Liver (tissue), 9 donors: Measurements from ENCODE around the gene FRS3. TPM values are rescaled to one million over a fixed set of nuclear protein-coding genes. Genes with fewer than 3 reads are reported as not detected.

Source experiments
- DNase-seq: peaks from one replicate; pipeline ENCODE4 v3.0.0-alpha.2; 2017; ENCODE audit warnings: low spot score
- H3K27ac ChIP-seq, 2 donors: one replicate each; pipeline ENCODE4 v1.7.0; 2013; ENCODE audit warnings: inconsistent platforms in 2 of 2, low read length in 2 of 2, control low read depth in 1 of 2, low read depth in 1 of 2, mild to moderate bottlenecking in 1 of 2
- H3K27me3 ChIP-seq, 4 donors: one replicate each; pipeline versions ENCODE4 v1.6.1 to v1.7.0; 2013; ENCODE audit warnings: low read length in 3 of 4, inconsistent platforms in 1 of 4, mild to moderate bottlenecking in 1 of 4, moderate library complexity in 1 of 4; ENCODE audit not compliant: control insufficient read depth in 4 of 4, insufficient read depth in 4 of 4
- H3K36me3 ChIP-seq, 4 donors: one replicate each; pipeline versions ENCODE4 v1.6.1 to v1.7.0; 2013; ENCODE audit warnings: low read length in 3 of 4, mild to moderate bottlenecking in 3 of 4, low read depth in 1 of 4, moderate library complexity in 1 of 4; ENCODE audit not compliant: control insufficient read depth in 4 of 4, insufficient read depth in 3 of 4
- H3K4me1 ChIP-seq, 4 donors: one replicate each; pipeline versions ENCODE4 v1.6.1 to v1.7.0; 2013; ENCODE audit warnings: low read length in 3 of 4, mild to moderate bottlenecking in 3 of 4, moderate library complexity in 1 of 4; ENCODE audit not compliant: control insufficient read depth in 4 of 4, insufficient read depth in 4 of 4
- H3K4me3 ChIP-seq, 3 donors: one replicate each; pipeline versions ENCODE4 v1.6.1 to v1.7.0; 2013; ENCODE audit warnings: low read length in 3 of 3, control low read depth in 1 of 3, low read depth in 1 of 3, mild to moderate bottlenecking in 1 of 3
- H3K9ac ChIP-seq, 2 donors: one replicate each; pipeline ENCODE4 v1.7.0; 2013; ENCODE audit warnings: low read length in 2 of 2, mild to moderate bottlenecking in 2 of 2, moderate library complexity in 2 of 2, control low read depth in 1 of 2, low read depth in 1 of 2
- H3K9me3 ChIP-seq, 4 donors: one replicate each; pipeline versions ENCODE4 v1.6.1 to v1.7.0; 2013; ENCODE audit warnings: low read length in 3 of 4; ENCODE audit not compliant: control insufficient read depth in 4 of 4
- FOXA1 ChIP-seq: IDR thresholded peaks from 2 replicates; pipeline ENCODE4 v1.6.1; 2016; ENCODE audit warnings: antibody characterized with exemption
- FOXA2 ChIP-seq: IDR thresholded peaks from 2 replicates; pipeline ENCODE4 v1.6.1; 2016; ENCODE audit warnings: antibody characterized with exemption
- GABPA ChIP-seq, 2 donors: IDR thresholded peaks in 1 of 2; conservative IDR thresholded peaks in 1 of 2; 2 replicates each; pipeline ENCODE4 v1.6.1; 2016; ENCODE audit warnings: antibody characterized with exemption in 2 of 2, mild to moderate bottlenecking in 1 of 2, moderate library complexity in 1 of 2
- HNF4G ChIP-seq: IDR thresholded peaks from 2 replicates; pipeline ENCODE4 v1.6.1; 2016; ENCODE audit warnings: antibody characterized with exemption
- JUND ChIP-seq, 2 donors: IDR thresholded peaks; 2 replicates each; pipeline ENCODE4 v1.6.1; 2016; ENCODE audit warnings: antibody characterized with exemption in 2 of 2
- NR2F2 ChIP-seq: IDR thresholded peaks from 2 replicates; pipeline ENCODE4 v1.6.1; 2016; ENCODE audit warnings: antibody characterized with exemption
- RAD21 ChIP-seq, 2 donors: IDR thresholded peaks; 2 replicates each; pipeline ENCODE4 v1.6.1; 2016; ENCODE audit warnings: antibody characterized with exemption in 2 of 2, mild to moderate bottlenecking in 2 of 2
- REST ChIP-seq: IDR thresholded peaks from 2 replicates; pipeline ENCODE4 v1.6.1; 2016; ENCODE audit warnings: antibody characterized with exemption, mild to moderate bottlenecking
- SP1 ChIP-seq: IDR thresholded peaks from 2 replicates; pipeline ENCODE4 v1.6.1; 2018; ENCODE audit warnings: antibody characterized with exemption, mild to moderate bottlenecking
- YY1 ChIP-seq: IDR thresholded peaks from 2 replicates; pipeline ENCODE4 v1.6.1; 2016; ENCODE audit warnings: antibody characterized with exemption, mild to moderate bottlenecking
- WGBS: extraction: QIAGEN DNeasy Blood & Tissue Kit; methylation state at CpG from one replicate; pipeline ENCODE4 v1.1.7; 2013; 5-methylcytosine and 5-hydroxymethylcytosine counted together
- polyA plus RNA-seq, 2 donors: library from polyadenylated mRNA; stranded (reverse) in 1 of 2; unstranded in 1 of 2; fragments of 200-250 nt in 1 of 2; fragments of >200 nt in 1 of 2; fragmentation: Nextera tagmentation in 1 of 2; extraction: Ambion mirVana in 1 of 2; gene quantifications; one replicate each; pipeline versions ENCODE4 v1.2.1 to v1.2.3, GENCODE V29; 2013 to 2015
- total RNA-seq, 2 donors: library from RNA; depleted of rRNA; stranded (reverse); fragments of >200 nt; gene quantifications; one replicate each; pipeline ENCODE4 v1.2.3, GENCODE V29; 2014
- TF ChIP-seq, protein P1 (sequence below): fragments of 150-350 bp; IDR thresholded peaks from 2 replicates; pipeline ENCODE4 v1.5.1; 2017; ENCODE audit warnings: improper control_type of control experiment, low read depth, low read length; ENCODE audit not compliant: missing input control
- TF ChIP-seq, protein P2 (sequence below): IDR thresholded peaks from 2 replicates; pipeline ENCODE4 v1.6.1; 2016; ENCODE audit warnings: antibody characterized with exemption
- TF ChIP-seq, protein P3 (sequence below): IDR thresholded peaks from 2 replicates; pipeline ENCODE4 v1.6.1; 2016; ENCODE audit warnings: antibody characterized with exemption
- donor health status: healthy.
- donor health status: healthy.
- donor health status: healthy.
- donor health status: healthy.
- donor health status: healthy.

The FRS3 gene
- total and polyA plus RNA-seq, 4 donors: 0.42 to 1.6 (median 1.3) TPM

- no peaks in the 10 kb centered on the region for H3K36me3 ChIP-seq
- WGBS: 89% methylated on average over 13 of the region's 13 CpGs
- H3K27ac ChIP-seq: no peak overlapping the region
- H3K9me3 ChIP-seq: no peaks in the 10 kb centered on the region
- H3K4me3 ChIP-seq: no peak overlapping the region
- no peaks in the 10 kb centered on the region for H3K27me3 ChIP-seq
- H3K9ac ChIP-seq: no peak overlapping the region
- TF ChIP-seq, protein P1, sequence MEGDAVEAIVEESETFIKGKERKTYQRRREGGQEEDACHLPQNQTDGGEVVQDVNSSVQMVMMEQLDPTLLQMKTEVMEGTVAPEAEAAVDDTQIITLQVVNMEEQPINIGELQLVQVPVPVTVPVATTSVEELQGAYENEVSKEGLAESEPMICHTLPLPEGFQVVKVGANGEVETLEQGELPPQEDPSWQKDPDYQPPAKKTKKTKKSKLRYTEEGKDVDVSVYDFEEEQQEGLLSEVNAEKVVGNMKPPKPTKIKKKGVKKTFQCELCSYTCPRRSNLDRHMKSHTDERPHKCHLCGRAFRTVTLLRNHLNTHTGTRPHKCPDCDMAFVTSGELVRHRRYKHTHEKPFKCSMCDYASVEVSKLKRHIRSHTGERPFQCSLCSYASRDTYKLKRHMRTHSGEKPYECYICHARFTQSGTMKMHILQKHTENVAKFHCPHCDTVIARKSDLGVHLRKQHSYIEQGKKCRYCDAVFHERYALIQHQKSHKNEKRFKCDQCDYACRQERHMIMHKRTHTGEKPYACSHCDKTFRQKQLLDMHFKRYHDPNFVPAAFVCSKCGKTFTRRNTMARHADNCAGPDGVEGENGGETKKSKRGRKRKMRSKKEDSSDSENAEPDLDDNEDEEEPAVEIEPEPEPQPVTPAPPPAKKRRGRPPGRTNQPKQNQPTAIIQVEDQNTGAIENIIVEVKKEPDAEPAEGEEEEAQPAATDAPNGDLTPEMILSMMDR: no peak
- TF ChIP-seq, protein P2, sequence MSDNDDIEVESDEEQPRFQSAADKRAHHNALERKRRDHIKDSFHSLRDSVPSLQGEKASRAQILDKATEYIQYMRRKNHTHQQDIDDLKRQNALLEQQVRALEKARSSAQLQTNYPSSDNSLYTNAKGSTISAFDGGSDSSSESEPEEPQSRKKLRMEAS: no peak
- TF ChIP-seq YY1: no peak
- TF ChIP-seq FOXA2: no peak
- TF ChIP-seq, protein P3, sequence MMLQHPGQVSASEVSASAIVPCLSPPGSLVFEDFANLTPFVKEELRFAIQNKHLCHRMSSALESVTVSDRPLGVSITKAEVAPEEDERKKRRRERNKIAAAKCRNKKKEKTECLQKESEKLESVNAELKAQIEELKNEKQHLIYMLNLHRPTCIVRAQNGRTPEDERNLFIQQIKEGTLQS: no peak
- no peak for TF ChIP-seq REST
- no peak for TF ChIP-seq SP1
- no peak for DNase-seq
- peaks cover 0 to 13% (median 7%) of the 10 kb centered on the region in 4 donors for H3K4me1 ChIP-seq
Measured at GRCh38 chr6:41736800-41737555, 42.7 kb downstream of the FRS3 start.

DNA sequence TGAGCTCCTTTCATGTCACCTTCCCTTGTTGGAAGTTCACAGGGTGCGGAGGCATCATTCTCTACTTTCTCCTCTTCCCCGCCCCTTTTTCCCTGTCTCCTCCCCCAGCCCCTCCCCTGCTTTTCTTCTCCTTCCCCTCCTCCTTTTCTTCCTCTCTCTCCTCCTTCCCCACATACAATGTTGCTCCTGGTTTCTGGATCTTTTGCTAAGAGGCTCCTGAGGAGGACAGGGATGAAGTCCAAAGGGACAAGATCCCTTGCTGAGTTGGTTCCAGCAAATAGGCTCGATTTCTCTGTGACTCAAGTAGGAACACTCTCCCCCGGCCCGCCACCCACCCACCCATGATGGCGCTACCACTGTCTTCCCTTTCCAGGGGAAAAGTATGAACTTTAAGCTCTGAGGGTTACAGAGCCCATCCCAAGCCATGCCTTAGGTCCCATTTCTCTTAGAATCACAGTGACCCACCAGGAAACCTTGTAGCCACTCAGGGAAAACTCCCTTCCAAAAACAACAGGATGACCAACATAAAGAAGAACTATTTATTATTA is 43.4 kb downstream of the FRS3 start:
- 80% methylated on average over 6 of the region's 6 CpGs for WGBS
- Histone ChIP-seq H3K4me1 (peaks cover 0 to 13% (median 7%) of the 10 kb centered on the region in 4 donors), H3K4me3 (no peak overlapping the region), H3K36me3 (no peaks in the 10 kb centered on the region), H3K9ac (no peak overlapping the region), H3K9me3 (no peaks in the 10 kb centered on the region), H3K27ac (no peak overlapping the region), H3K27me3 (no peaks in the 10 kb centered on the region)
- TF ChIP-seq NR2F2: no peak
- no peak for TF ChIP-seq FOXA1
- TF ChIP-seq, protein P3: no peak
- TF ChIP-seq FOXA2: no peak
- no peak for TF ChIP-seq GABPA (IDR thresholded peaks at IDR 0.05 in 1 of 2, conservative IDR thresholded peaks at IDR 0.05 in 1 of 2)
- no peak for TF ChIP-seq SP1
- TF ChIP-seq HNF4G: no peak
- no peak for TF ChIP-seq RAD21 (IDR thresholded peaks at IDR 0.05)
- TF ChIP-seq YY1: no peak
- TF ChIP-seq REST: no peak
- no peak for TF ChIP-seq JUND (IDR thresholded peaks at IDR 0.05)
- no peak for DNase-seq
